WI38 (cell line): ENCODE data around the gene MNX1.

Source experiments
- H3K4me3 ChIP-seq: 2 replicates; pipeline ENCODE4 v1.5.1; 2011; ENCODE audit warnings: low read depth, mild to moderate bottlenecking, control low read depth, low read length
- CTCF ChIP-seq: IDR thresholded peaks from 2 replicates; pipeline ENCODE4 v1.5.1; 2012; ENCODE audit warnings: low read depth, mild to moderate bottlenecking, control low read depth, low read length

The MNX1 gene

GRCh38 chr7:157054927-157055326 lies 44.5 kb upstream of the MNX1 start:
- no peak overlapping the region for H3K4me3 ChIP-seq
- TF ChIP-seq CTCF: no peak

- TF ChIP-seq CTCF: no peak
- H3K4me3 ChIP-seq: no peak overlapping the region
These were observed 42.7 kb upstream of the MNX1 start for GRCh38 chr7:157053118-157053517.

- no peak overlapping the region for H3K4me3 ChIP-seq
- no peak for TF ChIP-seq CTCF
These were observed 36.7 kb upstream of the MNX1 start for GRCh38 chr7:157047148-157047547.

GRCh38 chr7:157046681-157047080 lies 36.2 kb upstream of the MNX1 start:
- no peak for TF ChIP-seq CTCF
- no peak overlapping the region for H3K4me3 ChIP-seq

- H3K4me3 ChIP-seq: no peak overlapping the region
- TF ChIP-seq CTCF: no peak
These were observed 34.6 kb upstream of the MNX1 start for GRCh38 chr7:157044943-157045660.

- TF ChIP-seq CTCF: no peak
- H3K4me3 ChIP-seq: no peak overlapping the region
These were observed 33.8 kb upstream of the MNX1 start for GRCh38 chr7:157044147-157044687.

GRCh38 chr7:157043745-157044144 lies 33.3 kb upstream of the MNX1 start:
- TF ChIP-seq CTCF: no peak

More at GRCh38 chr7:157043745-157044144, 33.3 kb upstream of the MNX1 start:
- no peak overlapping the region for H3K4me3 ChIP-seq
